Gastroesophageal sphincter (tissue), 4 donors: Measurements from ENCODE around the gene AFAP1. TPM values are rescaled to one million over a fixed set of nuclear protein-coding genes. Genes with fewer than 3 reads are reported as not detected.

ENCODE experiments used
- ATAC-seq: fragments of 150-250 bp; one replicate; pipeline ENCODE4 v1.9.1; 2016; ENCODE audit warnings: mild to moderate bottlenecking, moderate library complexity
- H3K27ac ChIP-seq, 4 donors: fragments of 200-600 bp; sonication (generic) in 3 of 4; 1 replicate in 3 of 4; 2 replicates in 1 of 4; pipeline ENCODE4 v1.5.1; 2016 to 2019
- H3K27me3 ChIP-seq: fragments of 200-600 bp; sonication (generic); one replicate; pipeline ENCODE4 v1.5.1; 2019
- H3K36me3 ChIP-seq, 2 donors: fragments of 200-600 bp; sonication (generic); one replicate each; pipeline ENCODE4 v1.5.1; 2019; ENCODE audit warnings: control low read depth in 1 of 2
- H3K4me1 ChIP-seq, 3 donors: fragments of 200-600 bp; sonication (generic); 1 replicate in 2 of 3; 2 replicates in 1 of 3; pipeline ENCODE4 v1.5.1; 2016 to 2019; ENCODE audit warnings: control low read depth in 2 of 3
- H3K4me3 ChIP-seq, 2 donors: fragments of 200-600 bp; sonication (generic); one replicate each; pipeline ENCODE4 v1.5.1; 2019; ENCODE audit warnings: mild to moderate bottlenecking in 1 of 2, moderate library complexity in 1 of 2
- H3K9me3 ChIP-seq, 3 donors: fragments of 200-600 bp; sonication (generic); one replicate each; pipeline ENCODE4 v1.5.1; 2017 to 2019; ENCODE audit warnings: control low read depth in 2 of 3
- EP300 ChIP-seq: sonication (generic); formaldehyde crosslinking; IDR thresholded peaks from one replicate; pipeline ENCODE4 v1.6.1; 2017; ENCODE audit warnings: antibody characterized with exemption, mild to moderate bottlenecking
- POLR2A ChIP-seq, 2 donors: fragments of 450-650 bp; IDR thresholded peaks; one replicate each; pipeline ENCODE4 v1.6.1; 2017; ENCODE audit warnings: antibody characterized with exemption in 2 of 2, mild to moderate bottlenecking in 2 of 2, moderate library complexity in 1 of 2
- POLR2AphosphoS5 ChIP-seq: sonication (generic); formaldehyde crosslinking; IDR thresholded peaks from one replicate; pipeline ENCODE4 v1.6.1; 2017; ENCODE audit warnings: antibody characterized with exemption
- WGBS, 2 donors: methylation state at CpG; one replicate each; pipeline ENCODE4 v1.1.5; 2018; ENCODE audit warnings: low coverage in 1 of 2; 5-methylcytosine and 5-hydroxymethylcytosine counted together
- total RNA-seq, 4 donors: library from RNA; depleted of rRNA; stranded (reverse); fragments of >200 nt; gene quantifications; one replicate each; pipeline ENCODE4 v1.1.0, GENCODE V29; 2016
- TF ChIP-seq, protein P1 (sequence below), 4 experiments: fragments of 200-600 bp in 2 of 4; fragments of 450-650 bp in 2 of 4; sonication (generic) in 1 of 4; IDR thresholded peaks; one replicate each; pipeline ENCODE4 v1.5.1; 2017 to 2019; ENCODE audit warnings: antibody characterized with exemption in 4 of 4, mild to moderate bottlenecking in 2 of 4, moderate library complexity in 2 of 4

AFAP1 gene
- total RNA-seq, 4 donors from 2014 or later = 32.0 to 79.7 (median 48.1) TPM

DNA sequence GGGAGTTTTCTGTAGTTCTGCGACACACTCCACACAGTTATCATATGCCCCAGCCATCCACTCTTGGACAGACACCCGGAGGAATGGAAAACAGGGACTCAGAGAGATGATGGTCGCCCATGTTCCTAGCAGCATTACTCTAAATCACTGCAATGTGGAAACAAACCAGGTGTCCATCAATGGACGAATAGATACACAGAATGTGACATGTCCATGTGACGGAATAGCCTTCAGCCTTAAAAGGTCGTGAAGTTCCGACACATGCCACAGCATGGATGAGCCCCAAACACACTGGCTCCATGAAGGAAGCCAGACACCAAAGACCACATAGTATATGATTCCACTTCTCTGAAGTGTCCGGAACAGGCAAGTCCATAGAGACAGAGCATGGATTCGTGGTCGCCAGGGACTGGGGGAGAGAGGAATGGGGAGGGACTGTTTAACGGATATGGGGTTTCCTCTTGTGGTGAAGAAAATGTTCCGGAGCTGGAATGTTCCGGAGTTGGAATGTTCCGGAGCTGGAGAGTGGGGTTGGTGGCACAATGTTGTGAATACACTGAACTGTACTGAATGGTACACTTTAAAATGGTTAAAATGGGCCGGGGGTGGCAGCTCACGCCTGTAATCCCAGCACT is 28.7 kb upstream of the AFAP1 start:
- WGBS, 2 donors = 64 to 65% methylated on average over 8 to 12 of the region's 16 CpGs
- no peak for ATAC-seq

DNA sequence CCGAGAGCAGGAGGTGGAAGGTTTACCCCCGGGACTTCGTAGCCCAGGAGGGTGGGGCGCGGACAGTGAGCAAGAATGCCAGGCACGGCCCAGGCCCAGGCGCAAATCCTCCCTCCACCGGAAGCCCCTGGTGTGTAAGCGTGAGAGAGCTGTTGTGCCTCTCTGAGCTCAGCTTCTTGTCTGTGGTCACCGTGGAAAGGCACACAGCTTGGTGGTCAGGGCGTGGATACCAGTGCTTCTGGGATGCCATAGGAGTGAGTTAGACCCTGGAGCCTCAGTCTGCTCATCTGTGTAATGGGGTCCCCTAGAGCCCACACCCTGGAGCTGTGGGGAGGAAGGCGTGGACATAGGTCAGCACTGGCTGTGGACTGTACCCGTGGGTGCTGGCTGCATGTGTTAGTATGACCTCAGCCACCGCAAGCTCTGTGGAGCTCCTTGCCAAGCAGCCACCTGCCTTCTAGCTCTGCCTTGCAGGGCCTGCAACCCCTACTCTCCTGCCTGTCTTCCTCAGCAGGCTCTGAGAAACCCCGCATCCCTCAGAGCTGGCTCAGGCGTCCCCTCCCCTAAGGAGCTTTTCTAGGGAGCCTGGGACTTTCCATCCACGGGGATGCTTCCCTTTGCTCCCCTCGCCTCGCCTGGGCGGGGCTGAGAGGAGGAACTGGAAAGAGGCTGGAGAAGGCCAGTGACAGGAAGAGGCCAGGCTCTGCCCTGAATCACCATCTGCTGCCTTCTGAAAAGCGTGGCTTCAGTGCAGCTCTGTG is 28.0 kb upstream of the AFAP1 start:
- H3K36me3 ChIP-seq = no peaks in the 10 kb centered on the region
- no peaks in the 10 kb centered on the region for H3K9me3 ChIP-seq
- no peak for TF ChIP-seq POLR2AphosphoS5
- no peak for TF ChIP-seq EP300
- TF ChIP-seq, protein P1, sequence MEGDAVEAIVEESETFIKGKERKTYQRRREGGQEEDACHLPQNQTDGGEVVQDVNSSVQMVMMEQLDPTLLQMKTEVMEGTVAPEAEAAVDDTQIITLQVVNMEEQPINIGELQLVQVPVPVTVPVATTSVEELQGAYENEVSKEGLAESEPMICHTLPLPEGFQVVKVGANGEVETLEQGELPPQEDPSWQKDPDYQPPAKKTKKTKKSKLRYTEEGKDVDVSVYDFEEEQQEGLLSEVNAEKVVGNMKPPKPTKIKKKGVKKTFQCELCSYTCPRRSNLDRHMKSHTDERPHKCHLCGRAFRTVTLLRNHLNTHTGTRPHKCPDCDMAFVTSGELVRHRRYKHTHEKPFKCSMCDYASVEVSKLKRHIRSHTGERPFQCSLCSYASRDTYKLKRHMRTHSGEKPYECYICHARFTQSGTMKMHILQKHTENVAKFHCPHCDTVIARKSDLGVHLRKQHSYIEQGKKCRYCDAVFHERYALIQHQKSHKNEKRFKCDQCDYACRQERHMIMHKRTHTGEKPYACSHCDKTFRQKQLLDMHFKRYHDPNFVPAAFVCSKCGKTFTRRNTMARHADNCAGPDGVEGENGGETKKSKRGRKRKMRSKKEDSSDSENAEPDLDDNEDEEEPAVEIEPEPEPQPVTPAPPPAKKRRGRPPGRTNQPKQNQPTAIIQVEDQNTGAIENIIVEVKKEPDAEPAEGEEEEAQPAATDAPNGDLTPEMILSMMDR (IDR thresholded peaks at IDR 0.05) = no peak
- TF ChIP-seq POLR2A (IDR thresholded peaks at IDR 0.05) = no peak
- H3K4me3 ChIP-seq = no peak overlapping the region
- ATAC-seq = no peak
- H3K4me1 ChIP-seq = peaks cover 0 to 67% (median 18%) of the 10 kb centered on the region in 3 donors
- H3K27me3 ChIP-seq = no peaks in the 10 kb centered on the region
- WGBS, 2 donors = 66% methylated on average over 18 of the region's 21 CpGs; no CpG with 5 or more reads in 1 of the 2 donors
- H3K27ac ChIP-seq = peak overlapping the region in 3 of 4 donors; percentile 80 to 84 (median 80)

More for the DNA sequence above, 28.7 kb upstream of the AFAP1 start:
- no peaks in the 10 kb centered on the region for H3K9me3 ChIP-seq
- H3K4me3 ChIP-seq = no peak overlapping the region
- no peaks in the 10 kb centered on the region for H3K36me3 ChIP-seq
- peak overlapping the region in 3 of 4 donors; percentile 80 to 84 (median 80) for H3K27ac ChIP-seq
- no peaks in the 10 kb centered on the region for H3K27me3 ChIP-seq
- peaks cover 0 to 73% (median 18%) of the 10 kb centered on the region in 3 donors for H3K4me1 ChIP-seq
- TF ChIP-seq EP300 (no peak), POLR2A (IDR thresholded peaks at IDR 0.05) (no peak), POLR2AphosphoS5 (no peak)
- TF ChIP-seq, protein P1 (IDR thresholded peaks at IDR 0.05) = no peak

DNA sequence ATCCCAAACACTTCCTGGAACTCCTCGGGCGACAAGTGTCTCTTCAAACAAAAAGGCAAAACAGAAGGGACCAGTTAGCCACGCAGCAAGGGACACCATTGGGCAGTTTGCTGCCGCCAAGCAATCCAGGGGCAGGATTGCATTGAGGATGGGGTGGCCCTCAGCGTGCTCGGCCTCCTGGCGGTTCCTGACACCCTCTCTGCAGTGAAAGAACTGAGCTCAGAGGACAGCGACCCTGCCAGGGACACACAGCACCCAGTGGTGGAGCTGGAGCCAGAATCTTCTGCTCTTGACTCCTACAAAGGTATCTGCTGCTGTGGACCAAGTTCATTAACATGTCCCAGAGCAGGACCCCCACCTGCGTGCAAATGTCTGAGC is 27.4 kb upstream of the AFAP1 start:
- no peaks in the 10 kb centered on the region for H3K36me3 ChIP-seq
- H3K4me1 ChIP-seq = peaks cover 0 to 62% (median 18%) of the 10 kb centered on the region in 3 donors
- peak overlapping the region in 1 of 4 donors; percentile 80 for H3K27ac ChIP-seq
- WGBS, 2 donors = 86% methylated on average over 2 of the region's 9 CpGs; no CpG with 5 or more reads in 1 of the 2 donors
- TF ChIP-seq, protein P1 (IDR thresholded peaks at IDR 0.05) = no peak
- TF ChIP-seq POLR2AphosphoS5 (no peak), EP300 (no peak), POLR2A (IDR thresholded peaks at IDR 0.05) (no peak)
- no peaks in the 10 kb centered on the region for H3K27me3 ChIP-seq
- H3K9me3 ChIP-seq = no peaks in the 10 kb centered on the region
- ATAC-seq = no peak
- H3K4me3 ChIP-seq = no peak overlapping the region

DNA sequence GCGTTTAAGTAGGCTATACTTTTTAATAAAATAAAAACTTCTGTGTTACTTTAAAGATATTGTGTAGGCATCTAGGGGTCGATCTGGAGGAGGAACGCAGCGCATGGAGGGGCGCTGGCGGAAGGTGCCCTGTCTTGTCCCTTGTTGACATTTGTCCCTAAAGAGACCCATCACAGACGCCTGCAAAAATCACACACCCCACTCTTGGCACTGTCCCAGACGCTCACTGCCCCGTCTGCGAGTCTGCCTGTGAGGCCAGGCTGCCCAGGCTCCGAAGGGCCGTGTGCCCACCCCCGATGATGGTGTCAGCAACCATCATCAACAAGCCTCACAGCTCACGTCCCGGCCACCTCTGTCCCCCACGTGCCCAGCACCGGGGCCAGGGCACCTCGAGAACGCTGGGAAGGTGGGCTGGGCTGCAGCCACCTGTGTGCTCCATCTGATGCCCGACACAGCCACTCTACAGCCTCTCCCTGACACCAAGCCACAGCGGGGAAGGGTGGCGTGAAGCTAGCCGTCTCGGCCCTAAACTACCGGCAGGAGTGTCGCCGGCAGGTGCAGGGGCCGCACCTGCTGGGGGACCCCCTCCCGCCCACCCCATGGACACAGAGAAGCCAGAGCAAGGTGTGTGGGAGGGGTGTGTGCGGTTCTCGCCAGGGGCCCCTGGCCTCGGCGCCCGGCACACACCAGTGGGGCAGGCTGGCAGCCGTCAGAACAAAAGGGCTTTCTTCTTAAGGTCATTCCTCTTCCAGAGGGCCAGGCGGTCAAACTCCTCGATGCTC is 26.8 kb upstream of the AFAP1 start:
- TF ChIP-seq, protein P1 (IDR thresholded peaks at IDR 0.05) = no peak
- no peak for ATAC-seq
- WGBS, 2 donors = 88 to 93% methylated on average over 2 to 8 of the region's 37 CpGs
- H3K9me3 ChIP-seq = no peaks in the 10 kb centered on the region
- peaks cover 0 to 62% (median 20%) of the 10 kb centered on the region in 3 donors for H3K4me1 ChIP-seq
- H3K27ac ChIP-seq = no peak overlapping the region
- no peaks in the 10 kb centered on the region for H3K36me3 ChIP-seq
- no peak overlapping the region for H3K4me3 ChIP-seq
- no peaks in the 10 kb centered on the region for H3K27me3 ChIP-seq
